Measurements from ENCODE around the gene SOAT1.

SOAT1 gene

GRCh38 chr1:179283992-179284391, 9.6 kb upstream of the SOAT1 start:
- TF ChIP-seq RARB (CRISPR knock-in tag; IDR thresholded peaks at IDR 0.05) = no peak
- no peak for ATAC-seq

GRCh38 chr1:179287946-179288345, 5.7 kb upstream of the SOAT1 start:
- no peak for ATAC-seq
- TF ChIP-seq BACH2 (CRISPR knock-in tag; IDR thresholded peaks at IDR 0.05; ENCODE audit: borderline replicate concordance) (no peak), TOX (CRISPR knock-in tag; IDR thresholded peaks at IDR 0.05; ENCODE audit: borderline replicate concordance) (no peak), ISL1 (CRISPR knock-in tag; IDR thresholded peaks at IDR 0.05) (no peak), PPARA (CRISPR knock-in tag; IDR thresholded peaks at IDR 0.05; ENCODE audit: borderline replicate concordance) (no peak), CSDC2 (CRISPR knock-in tag; IDR thresholded peaks at IDR 0.05) (no peak), ARNTL (CRISPR knock-in tag; IDR thresholded peaks at IDR 0.05; ENCODE audit: borderline replicate concordance, low read depth) (no peak), ESRRG (CRISPR knock-in tag; IDR thresholded peaks at IDR 0.05) (no peak), ZC3H10 (CRISPR knock-in tag; IDR thresholded peaks at IDR 0.05) (no peak), PATZ1 (CRISPR knock-in tag; IDR thresholded peaks at IDR 0.05; ENCODE audit: borderline replicate concordance) (no peak), OSR1 (CRISPR knock-in tag; IDR thresholded peaks at IDR 0.05) (no peak), ZNF565 (CRISPR knock-in tag; conservative IDR thresholded peaks at IDR 0.05; ENCODE audit: low read depth) (no peak), POU6F1 (CRISPR knock-in tag; IDR thresholded peaks at IDR 0.05; ENCODE audit: borderline replicate concordance, low read depth) (no peak), CSRNP3 (CRISPR knock-in tag; IDR thresholded peaks at IDR 0.05) (no peak), ZFP30 (CRISPR knock-in tag; IDR thresholded peaks at IDR 0.05) (no peak), TCF4 (CRISPR knock-in tag; IDR thresholded peaks at IDR 0.05; ENCODE audit: borderline replicate concordance) (no peak), ZNF70 (CRISPR knock-in tag; IDR thresholded peaks at IDR 0.05) (no peak), ZNF8 (CRISPR knock-in tag; IDR thresholded peaks at IDR 0.05) (no peak)

GRCh38 chr1:179288977-179289376, 4.6 kb upstream of the SOAT1 start:
- no peak for ATAC-seq
- TF ChIP-seq CSRNP3 (CRISPR knock-in tag; IDR thresholded peaks at IDR 0.05) = no peak
- TF ChIP-seq OSR1 (CRISPR knock-in tag; IDR thresholded peaks at IDR 0.05) = no peak
- no peak for TF ChIP-seq ARNTL (CRISPR knock-in tag; IDR thresholded peaks at IDR 0.05; ENCODE audit: borderline replicate concordance, low read depth)
- TF ChIP-seq ZFP3 (CRISPR knock-in tag; IDR thresholded peaks at IDR 0.05) = no peak
- TF ChIP-seq GLIS3 (CRISPR knock-in tag; IDR thresholded peaks at IDR 0.05) = no peak
- TF ChIP-seq TSHZ2 (CRISPR knock-in tag; IDR thresholded peaks at IDR 0.05) = no peak
- no peak for TF ChIP-seq ZNF8 (CRISPR knock-in tag; IDR thresholded peaks at IDR 0.05)
- no peak for TF ChIP-seq ZC3H10 (CRISPR knock-in tag; IDR thresholded peaks at IDR 0.05)
- no peak for TF ChIP-seq CREB5 (CRISPR knock-in tag; IDR thresholded peaks at IDR 0.05; ENCODE audit: low read depth)
- no peak for TF ChIP-seq BACH2 (CRISPR knock-in tag; IDR thresholded peaks at IDR 0.05; ENCODE audit: borderline replicate concordance)
- TF ChIP-seq SNAI2 (CRISPR knock-in tag; IDR thresholded peaks at IDR 0.05) = no peak
- TF ChIP-seq RARB (CRISPR knock-in tag; IDR thresholded peaks at IDR 0.05) = no peak
- no peak for TF ChIP-seq ESRRG (CRISPR knock-in tag; IDR thresholded peaks at IDR 0.05)
- TF ChIP-seq TOX (CRISPR knock-in tag; IDR thresholded peaks at IDR 0.05; ENCODE audit: borderline replicate concordance) = no peak
- TF ChIP-seq TCF4 (CRISPR knock-in tag; IDR thresholded peaks at IDR 0.05; ENCODE audit: borderline replicate concordance) = no peak
- TF ChIP-seq PATZ1 (CRISPR knock-in tag; IDR thresholded peaks at IDR 0.05; ENCODE audit: borderline replicate concordance) = no peak
- no peak for TF ChIP-seq POU6F1 (CRISPR knock-in tag; IDR thresholded peaks at IDR 0.05; ENCODE audit: borderline replicate concordance, low read depth)
